ENCODE measurements around the gene ZNF700. TPM values are rescaled to one million over a fixed set of nuclear protein-coding genes. Genes with fewer than 3 reads are reported as not detected.
"Not testable (repeated sequence)": the region's sequence is repeated elsewhere in the genome, so short reads cannot be mapped to it uniquely, and the experiment has no call there.

Gene ZNF700
- polyA plus RNA-seq (2013, experiment 1 of 2; ENCODE audit: insufficient read length): 6.0 TPM
- polyA plus RNA-seq (2013, experiment 2 of 2; ENCODE audit: insufficient read length): 5.4 TPM

- peak; percentile 91 for DNase-seq
Measured at GRCh38 chr19:11924886-11925650, at the start of gene ZNF700. ZNF700 (plus strand) TSS chr19:11925107; CDS start chr19:11925211, 104 bp downstream.

- peak; percentile 11 for DNase-seq
Measured at GRCh38 chr19:11879687-11880266, 45.1 kb upstream of the ZNF700 start.

- DNase-seq: no peak
Measured at GRCh38 chr19:11880598-11880997, 44.3 kb upstream of the ZNF700 start.

- peak; percentile 54 for DNase-seq
Measured at GRCh38 chr19:11881151-11881800, 43.6 kb upstream of the ZNF700 start.

- DNase-seq: no peak
Measured at GRCh38 chr19:11882606-11883005, 42.3 kb upstream of the ZNF700 start.

GRCh38 chr19:11887234-11887610 is 37.7 kb upstream of the ZNF700 start:
- peak; percentile 30 for DNase-seq

- DNase-seq: peak; percentile 79
Measured at GRCh38 chr19:11887611-11888531, 37.0 kb upstream of the ZNF700 start, which contains the start of gene ZNF69. ZNF69 (plus strand) TSS chr19:11887782; CDS start chr19:11887924, 142 bp downstream.

- DNase-seq: not testable (repeated sequence)
Measured at GRCh38 chr19:11889901-11890300, 35.0 kb upstream of the ZNF700 start.

- DNase-seq: no peak
Measured at GRCh38 chr19:11890634-11891033, 34.3 kb upstream of the ZNF700 start.

- no peak for DNase-seq
Measured at GRCh38 chr19:11894851-11895250, 30.1 kb upstream of the ZNF700 start.

GRCh38 chr19:11902228-11902627 is 22.7 kb upstream of the ZNF700 start:
- DNase-seq: no peak

- no peak for DNase-seq
Measured at GRCh38 chr19:11905928-11906327, 19.0 kb upstream of the ZNF700 start.

- not testable (repeated sequence) for DNase-seq
Measured at GRCh38 chr19:11911937-11912336, 13.0 kb upstream of the ZNF700 start.

- not testable (repeated sequence) for DNase-seq
Measured at GRCh38 chr19:11914417-11915051, 10.4 kb upstream of the ZNF700 start.

GRCh38 chr19:11921852-11922495 is 2.9 kb upstream of the ZNF700 start:
- DNase-seq: no peak

GRCh38 chr19:11925651-11926187 is 812 bp downstream of the ZNF700 start:
- not testable (repeated sequence) for DNase-seq

GRCh38 chr19:11927227-11927626 is 2.3 kb downstream of the ZNF700 start:
- no peak for DNase-seq

- peak; percentile 15 for DNase-seq
Measured at GRCh38 chr19:11931051-11931450, 6.1 kb downstream of the ZNF700 start.

GRCh38 chr19:11931513-11931912 is 6.6 kb downstream of the ZNF700 start:
- no peak for DNase-seq

GRCh38 chr19:11935829-11936228 is 10.9 kb downstream of the ZNF700 start:
- DNase-seq: not testable (repeated sequence)

GRCh38 chr19:11938383-11938782 is 13.5 kb downstream of the ZNF700 start:
- not testable (repeated sequence) for DNase-seq

Measured in fibroblast of skin of back (primary cell).